K562 (cell line): ENCODE results near the gene C1orf116. TPM values are rescaled to one million over a fixed set of nuclear protein-coding genes. Genes with fewer than 3 reads are reported as not detected.

Source experiments
- CCNT2 ChIP-seq: IDR thresholded peaks from 2 replicates; pipeline ENCODE4 v1.6.1; 2011; ENCODE audit warnings: borderline replicate concordance, low read depth, mild to moderate bottlenecking, moderate library complexity, mixed read lengths, low read length; ENCODE audit not compliant: insufficient read length; ENCODE audit errors: extremely low read depth
- CHD4 ChIP-seq: fragments of 200-600 bp; sonication (generic); IDR thresholded peaks from 3 replicates; pipeline ENCODE4 v1.6.1; 2012; ENCODE audit warnings: low read depth, mild to moderate bottlenecking, mixed read lengths, low read length, inconsistent platforms; ENCODE audit not compliant: insufficient read depth, insufficient replicate concordance, poor library complexity, severe bottlenecking
- CTBP1 ChIP-seq: fragments of 450-650 bp; IDR thresholded peaks from 2 replicates; pipeline ENCODE4 v1.6.1; 2016; ENCODE audit warnings: borderline replicate concordance
- GTF2A2 ChIP-seq: IDR thresholded peaks from 2 replicates; pipeline ENCODE4 v1.6.1; 2016; ENCODE audit warnings: mild to moderate bottlenecking, missing genetic modification characterization, missing compliant biosample characterization
- PHF8 ChIP-seq: fragments of 200-600 bp; sonication (generic); IDR thresholded peaks from 2 replicates; pipeline ENCODE4 v1.6.1; 2012; ENCODE audit warnings: mixed run types, mild to moderate bottlenecking, inconsistent platforms, low read length, moderate library complexity, borderline replicate concordance
- POLR2AphosphoS2 ChIP-seq: IDR thresholded peaks from 2 replicates; pipeline ENCODE4 v1.6.1; 2012; ENCODE audit warnings: low read length, improper control_type of control experiment
- POLR2G ChIP-seq: fragments of 200-400 bp; formaldehyde crosslinking; IDR thresholded peaks from 2 replicates; pipeline ENCODE4 v1.6.1; 2017; ENCODE audit warnings: low read depth, mild to moderate bottlenecking, antibody characterized with exemption, low read length, moderate library complexity
- PPARD ChIP-seq: fragments of 250-450 bp; sonication (Bioruptor Pico); IDR thresholded peaks from 2 replicates; pipeline ENCODE4 v1.8.0; 2022; ENCODE audit warnings: inconsistent platforms, mild to moderate bottlenecking, moderate library complexity
- PYGO2 ChIP-seq: fragments of 450-650 bp; IDR thresholded peaks from 2 replicates; pipeline ENCODE4 v1.6.1; 2016; ENCODE audit warnings: mild to moderate bottlenecking, missing genetic modification characterization, moderate library complexity, missing compliant biosample characterization
- SMARCA4 ChIP-seq: fragments of 450-650 bp; IDR thresholded peaks from 2 replicates; pipeline ENCODE4 v1.6.1; 2016
- TAF9B ChIP-seq: fragments of 450-650 bp; IDR thresholded peaks from 2 replicates; pipeline ENCODE4 v1.6.1; 2018; ENCODE audit warnings: mild to moderate bottlenecking; ENCODE audit not compliant: partially characterized antibody
- polyA plus RNA-seq, 8 experiments: library from polyadenylated mRNA; depleted of rRNA in 4 of 8; stranded (reverse) in 5 of 8; unstranded in 3 of 8; fragments of >200 nt; fragmentation: Nextera tagmentation in 2 of 8; fragmentation: Illumina TruSeq in 1 of 8; extraction: Ambion mirVana in 2 of 8; extraction: Trizol in 1 of 8; gene quantifications; 2 replicates each; pipeline versions ENCODE4 v1.2.1 to v1.2.3, GENCODE V29; 2011 to 2014; ENCODE audit warnings: inconsistent platforms in 1 of 8, missing spikeins in 1 of 8
- total RNA-seq, 7 experiments: library from RNA; depleted of rRNA in 6 of 7; stranded (reverse); fragments of >200 nt in 6 of 7; fragmentation: Illumina TruSeq in 2 of 7; extraction: Trizol in 2 of 7; gene quantifications; 2 replicates each; pipeline versions ENCODE4 v1.2.1 to v1.2.3, GENCODE V29; 2011 to 2021; ENCODE audit warnings: low replicate concordance in 1 of 7
- TF ChIP-seq, protein P1 (sequence below): sonication (generic); formaldehyde crosslinking; IDR thresholded peaks from 2 replicates; pipeline ENCODE4 v1.4.0; 2020; ENCODE audit warnings: mild to moderate bottlenecking, missing genetic modification reagents
- TF ChIP-seq, protein P2 (sequence below): fragments of 450-650 bp; IDR thresholded peaks from 2 replicates; pipeline ENCODE4 v1.6.1; 2016; ENCODE audit warnings: mild to moderate bottlenecking
- TF ChIP-seq, protein P3 (sequence below): sonication (generic); formaldehyde crosslinking; IDR thresholded peaks from 2 replicates; pipeline ENCODE4 v1.8.0; 2022; ENCODE audit warnings: mild to moderate bottlenecking, missing genetic modification reagents
- TF ChIP-seq, protein P4 (sequence below): sonication (generic); formaldehyde crosslinking; IDR thresholded peaks from 2 replicates; pipeline ENCODE4 v1.8.0; 2022; ENCODE audit warnings: missing genetic modification reagents, mild to moderate bottlenecking, moderate library complexity, borderline replicate concordance
- TF ChIP-seq, protein P5 (sequence below): fragments of 250-450 bp; sonication (Bioruptor Pico); IDR thresholded peaks from 2 replicates; pipeline ENCODE4 v1.8.0; 2021; ENCODE audit warnings: moderate library complexity, mild to moderate bottlenecking, inconsistent platforms

C1orf116 gene
- total and polyA plus RNA-seq, 9 of the 15 experiments (the other 6 are each of a cell fraction or from before 2014, with no cell fraction given) = 0.62 to 3.0 (median 0.95) TPM

DNA sequence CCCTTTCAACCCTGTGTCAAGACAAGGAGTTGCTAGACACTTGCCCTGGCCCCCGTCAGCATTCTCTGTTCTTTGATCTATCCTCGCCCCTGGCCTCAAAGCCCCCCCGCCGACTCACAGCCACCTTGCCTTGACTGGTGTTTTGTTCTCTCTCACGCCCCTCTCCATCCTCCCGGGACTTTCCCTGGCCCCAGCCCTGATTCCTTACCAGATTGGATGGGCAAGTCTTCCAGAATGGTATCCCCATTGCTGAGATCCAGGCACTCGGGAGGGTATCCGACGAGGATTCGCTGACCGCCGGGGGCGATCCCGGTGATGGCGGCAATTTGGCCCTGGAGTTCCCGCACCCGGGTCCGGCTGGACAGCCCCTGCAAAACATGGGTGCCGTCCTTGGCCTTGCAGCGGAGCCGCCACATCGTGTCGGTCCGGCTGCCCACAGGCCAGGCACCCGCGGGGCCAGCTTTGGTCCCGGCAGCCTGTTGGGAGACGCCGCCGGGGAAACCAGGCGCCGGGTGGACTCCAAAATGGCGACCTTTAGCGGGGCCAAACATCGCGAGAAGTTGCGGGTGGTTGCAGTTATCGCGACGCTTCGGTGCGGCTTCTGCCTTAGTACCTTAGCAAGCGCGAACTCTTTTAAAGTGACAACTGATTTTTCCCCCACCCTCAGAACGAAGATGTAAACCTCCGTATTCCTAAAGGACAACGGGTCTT lies 18.1 kb upstream of the C1orf116 start (continued):
- TF ChIP-seq CHD4 (no peak), PYGO2 (tag) (no peak), PHF8 (peak; percentile 90), SMARCA4 (no peak), POLR2AphosphoS2 (0 out of 2 replicates have a peak, but pooled peaks have one; percentile 62), TAF9B (peak; percentile 80), CCNT2 (peak; percentile 66), POLR2G (peak; percentile 98), GTF2A2 (tag) (no peak), CTBP1 (no peak; the same call in 1 of the 2 replicates), PPARD (CRISPR knock-in tag) (no peak)
- TF ChIP-seq, protein P1, sequence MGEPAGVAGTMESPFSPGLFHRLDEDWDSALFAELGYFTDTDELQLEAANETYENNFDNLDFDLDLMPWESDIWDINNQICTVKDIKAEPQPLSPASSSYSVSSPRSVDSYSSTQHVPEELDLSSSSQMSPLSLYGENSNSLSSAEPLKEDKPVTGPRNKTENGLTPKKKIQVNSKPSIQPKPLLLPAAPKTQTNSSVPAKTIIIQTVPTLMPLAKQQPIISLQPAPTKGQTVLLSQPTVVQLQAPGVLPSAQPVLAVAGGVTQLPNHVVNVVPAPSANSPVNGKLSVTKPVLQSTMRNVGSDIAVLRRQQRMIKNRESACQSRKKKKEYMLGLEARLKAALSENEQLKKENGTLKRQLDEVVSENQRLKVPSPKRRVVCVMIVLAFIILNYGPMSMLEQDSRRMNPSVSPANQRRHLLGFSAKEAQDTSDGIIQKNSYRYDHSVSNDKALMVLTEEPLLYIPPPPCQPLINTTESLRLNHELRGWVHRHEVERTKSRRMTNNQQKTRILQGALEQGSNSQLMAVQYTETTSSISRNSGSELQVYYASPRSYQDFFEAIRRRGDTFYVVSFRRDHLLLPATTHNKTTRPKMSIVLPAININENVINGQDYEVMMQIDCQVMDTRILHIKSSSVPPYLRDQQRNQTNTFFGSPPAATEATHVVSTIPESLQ (CRISPR knock-in tag) = peak; percentile 43; the same call in 1 of the 2 replicates
- TF ChIP-seq, protein P2, sequence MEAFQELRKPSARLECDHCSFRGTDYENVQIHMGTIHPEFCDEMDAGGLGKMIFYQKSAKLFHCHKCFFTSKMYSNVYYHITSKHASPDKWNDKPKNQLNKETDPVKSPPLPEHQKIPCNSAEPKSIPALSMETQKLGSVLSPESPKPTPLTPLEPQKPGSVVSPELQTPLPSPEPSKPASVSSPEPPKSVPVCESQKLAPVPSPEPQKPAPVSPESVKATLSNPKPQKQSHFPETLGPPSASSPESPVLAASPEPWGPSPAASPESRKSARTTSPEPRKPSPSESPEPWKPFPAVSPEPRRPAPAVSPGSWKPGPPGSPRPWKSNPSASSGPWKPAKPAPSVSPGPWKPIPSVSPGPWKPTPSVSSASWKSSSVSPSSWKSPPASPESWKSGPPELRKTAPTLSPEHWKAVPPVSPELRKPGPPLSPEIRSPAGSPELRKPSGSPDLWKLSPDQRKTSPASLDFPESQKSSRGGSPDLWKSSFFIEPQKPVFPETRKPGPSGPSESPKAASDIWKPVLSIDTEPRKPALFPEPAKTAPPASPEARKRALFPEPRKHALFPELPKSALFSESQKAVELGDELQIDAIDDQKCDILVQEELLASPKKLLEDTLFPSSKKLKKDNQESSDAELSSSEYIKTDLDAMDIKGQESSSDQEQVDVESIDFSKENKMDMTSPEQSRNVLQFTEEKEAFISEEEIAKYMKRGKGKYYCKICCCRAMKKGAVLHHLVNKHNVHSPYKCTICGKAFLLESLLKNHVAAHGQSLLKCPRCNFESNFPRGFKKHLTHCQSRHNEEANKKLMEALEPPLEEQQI = no peak
- TF ChIP-seq, protein P3, sequence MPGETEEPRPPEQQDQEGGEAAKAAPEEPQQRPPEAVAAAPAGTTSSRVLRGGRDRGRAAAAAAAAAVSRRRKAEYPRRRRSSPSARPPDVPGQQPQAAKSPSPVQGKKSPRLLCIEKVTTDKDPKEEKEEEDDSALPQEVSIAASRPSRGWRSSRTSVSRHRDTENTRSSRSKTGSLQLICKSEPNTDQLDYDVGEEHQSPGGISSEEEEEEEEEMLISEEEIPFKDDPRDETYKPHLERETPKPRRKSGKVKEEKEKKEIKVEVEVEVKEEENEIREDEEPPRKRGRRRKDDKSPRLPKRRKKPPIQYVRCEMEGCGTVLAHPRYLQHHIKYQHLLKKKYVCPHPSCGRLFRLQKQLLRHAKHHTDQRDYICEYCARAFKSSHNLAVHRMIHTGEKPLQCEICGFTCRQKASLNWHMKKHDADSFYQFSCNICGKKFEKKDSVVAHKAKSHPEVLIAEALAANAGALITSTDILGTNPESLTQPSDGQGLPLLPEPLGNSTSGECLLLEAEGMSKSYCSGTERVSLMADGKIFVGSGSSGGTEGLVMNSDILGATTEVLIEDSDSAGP (CRISPR knock-in tag) = peak; percentile 94
- TF ChIP-seq, protein P4, sequence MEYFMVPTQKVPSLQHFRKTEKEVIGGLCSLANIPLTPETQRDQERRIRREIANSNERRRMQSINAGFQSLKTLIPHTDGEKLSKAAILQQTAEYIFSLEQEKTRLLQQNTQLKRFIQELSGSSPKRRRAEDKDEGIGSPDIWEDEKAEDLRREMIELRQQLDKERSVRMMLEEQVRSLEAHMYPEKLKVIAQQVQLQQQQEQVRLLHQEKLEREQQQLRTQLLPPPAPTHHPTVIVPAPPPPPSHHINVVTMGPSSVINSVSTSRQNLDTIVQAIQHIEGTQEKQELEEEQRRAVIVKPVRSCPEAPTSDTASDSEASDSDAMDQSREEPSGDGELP (CRISPR knock-in tag) = peak; percentile 74; the same call in 1 of the 2 replicates
- TF ChIP-seq, protein P5, sequence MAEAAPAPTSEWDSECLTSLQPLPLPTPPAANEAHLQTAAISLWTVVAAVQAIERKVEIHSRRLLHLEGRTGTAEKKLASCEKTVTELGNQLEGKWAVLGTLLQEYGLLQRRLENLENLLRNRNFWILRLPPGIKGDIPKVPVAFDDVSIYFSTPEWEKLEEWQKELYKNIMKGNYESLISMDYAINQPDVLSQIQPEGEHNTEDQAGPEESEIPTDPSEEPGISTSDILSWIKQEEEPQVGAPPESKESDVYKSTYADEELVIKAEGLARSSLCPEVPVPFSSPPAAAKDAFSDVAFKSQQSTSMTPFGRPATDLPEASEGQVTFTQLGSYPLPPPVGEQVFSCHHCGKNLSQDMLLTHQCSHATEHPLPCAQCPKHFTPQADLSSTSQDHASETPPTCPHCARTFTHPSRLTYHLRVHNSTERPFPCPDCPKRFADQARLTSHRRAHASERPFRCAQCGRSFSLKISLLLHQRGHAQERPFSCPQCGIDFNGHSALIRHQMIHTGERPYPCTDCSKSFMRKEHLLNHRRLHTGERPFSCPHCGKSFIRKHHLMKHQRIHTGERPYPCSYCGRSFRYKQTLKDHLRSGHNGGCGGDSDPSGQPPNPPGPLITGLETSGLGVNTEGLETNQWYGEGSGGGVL = no peak
